GM13976 (cell line): Measurements from ENCODE around the gene FAM53A.
A peak's percentile ranks its signal among the peaks of the same experiment; 100 is the strongest.

Experiments used
- DNase-seq: peaks from one replicate; pipeline ENCODE4 v3.0.0; 2012; ENCODE audit warnings: low spot score
- CTCF ChIP-seq: IDR thresholded peaks from 2 replicates; pipeline ENCODE4 v1.5.1; 2012; ENCODE audit warnings: borderline replicate concordance, mild to moderate bottlenecking; ENCODE audit not compliant: insufficient read depth; ENCODE audit errors: extremely low read depth, missing control alignments, control extremely low read depth
- in situ Hi-C: fragments of 300-500 bp; cut with MboI; formaldehyde crosslinking; loops from one replicate; pipeline ENCODE4 v1.12.0; 2022; ENCODE audit warnings: low sequenced_read_pairs, mixed read lengths, inconsistent platforms; ENCODE audit not compliant: unreplicated experiment

The FAM53A gene

GRCh38 chr4:1727117-1728031 lies 43.3 kb upstream of the FAM53A start:
- TF ChIP-seq CTCF = no peak
- in situ Hi-C loops = no loop called here
- no peak for DNase-seq

GRCh38 chr4:1726146-1726934 lies 42.2 kb upstream of the FAM53A start:
- in situ Hi-C loops = no loop called here
- peak; percentile 86 for DNase-seq
- TF ChIP-seq CTCF = peak; percentile 98

- no peak for DNase-seq
- no peak for TF ChIP-seq CTCF
- in situ Hi-C loops = no loop called here
Observed at GRCh38 chr4:1725521-1725920, 41.4 kb upstream of the FAM53A start.

GRCh38 chr4:1723131-1723801 lies 39.2 kb upstream of the FAM53A start:
- peak; percentile 42 for DNase-seq
- in situ Hi-C loops = no loop called here
- no peak for TF ChIP-seq CTCF

- DNase-seq = peak; percentile 40
- TF ChIP-seq CTCF = no peak
- in situ Hi-C loops = no loop called here
Observed at GRCh38 chr4:1722551-1723118, 38.5 kb upstream of the FAM53A start.
